ENCODE measurements around the gene CACNB2. TPM values are rescaled to one million over a fixed set of nuclear protein-coding genes. Genes with fewer than 3 reads are reported as not detected.

Gene CACNB2
- total RNA-seq, 1 donor from 2014 or later: 4.9 TPM

- no peak overlapping the region for H3K4me3 Mint-ChIP-seq (ENCODE audit: low read depth)
- no peak for DNase-seq (ENCODE audit: low spot score, unreplicated experiment)
- no peaks in the 10 kb centered on the region for H3K36me3 Mint-ChIP-seq (ENCODE audit: insufficient read depth)
- peaks cover 8% of the 10 kb centered on the region for H3K27me3 Mint-ChIP-seq
- no peaks in the 10 kb centered on the region for H3K4me1 Mint-ChIP-seq (ENCODE audit: low read depth)
- H3K27ac Mint-ChIP-seq: no peak overlapping the region
- TF ChIP-seq CTCF (IDR thresholded peaks at IDR 0.05; ENCODE audit: unreplicated experiment): no peak
- H3K9me3 Mint-ChIP-seq (ENCODE audit: low read depth): no peaks in the 10 kb centered on the region
Measured at GRCh38 chr10:18254692-18255091, 114.5 kb downstream of the CACNB2 start.

- Mint-ChIP-seq H3K27ac (peak overlapping the region; percentile 25), H3K27me3 (peaks cover under 1% of the 10 kb centered on the region), H3K4me1 (ENCODE audit: low read depth) (peaks cover 31% of the 10 kb centered on the region), H3K36me3 (ENCODE audit: insufficient read depth) (no peaks in the 10 kb centered on the region), H3K4me3 (ENCODE audit: low read depth) (no peak overlapping the region), H3K9me3 (ENCODE audit: low read depth) (no peaks in the 10 kb centered on the region)
- no peak for DNase-seq (ENCODE audit: low spot score, unreplicated experiment)
- no peak for TF ChIP-seq CTCF (IDR thresholded peaks at IDR 0.05; ENCODE audit: unreplicated experiment)
Measured at GRCh38 chr10:18260310-18260922, 120.2 kb downstream of the CACNB2 start.

GRCh38 chr10:18261063-18261610 is 120.9 kb downstream of the CACNB2 start:
- H3K27me3 Mint-ChIP-seq: no peaks in the 10 kb centered on the region
- no peak overlapping the region for H3K4me3 Mint-ChIP-seq (ENCODE audit: low read depth)
- H3K36me3 Mint-ChIP-seq (ENCODE audit: insufficient read depth): no peaks in the 10 kb centered on the region
- peaks cover 31% of the 10 kb centered on the region for H3K4me1 Mint-ChIP-seq (ENCODE audit: low read depth)
- DNase-seq (ENCODE audit: low spot score, unreplicated experiment): no peak
- no peak overlapping the region for H3K27ac Mint-ChIP-seq
- TF ChIP-seq CTCF (IDR thresholded peaks at IDR 0.05; ENCODE audit: unreplicated experiment): no peak
- no peaks in the 10 kb centered on the region for H3K9me3 Mint-ChIP-seq (ENCODE audit: low read depth)

- Mint-ChIP-seq H3K4me3 (ENCODE audit: low read depth) (no peak overlapping the region), H3K36me3 (ENCODE audit: insufficient read depth) (no peaks in the 10 kb centered on the region), H3K27ac (no peak overlapping the region), H3K9me3 (ENCODE audit: low read depth) (no peaks in the 10 kb centered on the region), H3K27me3 (no peaks in the 10 kb centered on the region), H3K4me1 (ENCODE audit: low read depth) (peaks cover 31% of the 10 kb centered on the region)
- no peak for TF ChIP-seq CTCF (IDR thresholded peaks at IDR 0.05; ENCODE audit: unreplicated experiment)
- DNase-seq (ENCODE audit: low spot score, unreplicated experiment): no peak
Measured at GRCh38 chr10:18261768-18262231, 121.6 kb downstream of the CACNB2 start.

GRCh38 chr10:18264466-18265050 is 124.3 kb downstream of the CACNB2 start:
- Mint-ChIP-seq H3K27me3 (no peaks in the 10 kb centered on the region), H3K36me3 (ENCODE audit: insufficient read depth) (no peaks in the 10 kb centered on the region), H3K4me1 (ENCODE audit: low read depth) (peaks cover 31% of the 10 kb centered on the region), H3K9me3 (ENCODE audit: low read depth) (no peaks in the 10 kb centered on the region), H3K4me3 (ENCODE audit: low read depth) (no peak overlapping the region), H3K27ac (no peak overlapping the region)
- TF ChIP-seq CTCF (IDR thresholded peaks at IDR 0.05; ENCODE audit: unreplicated experiment): no peak
- no peak for DNase-seq (ENCODE audit: low spot score, unreplicated experiment)

Measured in progenitor cell of endocrine pancreas (in vitro differentiated cells).